ENCODE data around the gene FABP3.

The FABP3 gene

DNA sequence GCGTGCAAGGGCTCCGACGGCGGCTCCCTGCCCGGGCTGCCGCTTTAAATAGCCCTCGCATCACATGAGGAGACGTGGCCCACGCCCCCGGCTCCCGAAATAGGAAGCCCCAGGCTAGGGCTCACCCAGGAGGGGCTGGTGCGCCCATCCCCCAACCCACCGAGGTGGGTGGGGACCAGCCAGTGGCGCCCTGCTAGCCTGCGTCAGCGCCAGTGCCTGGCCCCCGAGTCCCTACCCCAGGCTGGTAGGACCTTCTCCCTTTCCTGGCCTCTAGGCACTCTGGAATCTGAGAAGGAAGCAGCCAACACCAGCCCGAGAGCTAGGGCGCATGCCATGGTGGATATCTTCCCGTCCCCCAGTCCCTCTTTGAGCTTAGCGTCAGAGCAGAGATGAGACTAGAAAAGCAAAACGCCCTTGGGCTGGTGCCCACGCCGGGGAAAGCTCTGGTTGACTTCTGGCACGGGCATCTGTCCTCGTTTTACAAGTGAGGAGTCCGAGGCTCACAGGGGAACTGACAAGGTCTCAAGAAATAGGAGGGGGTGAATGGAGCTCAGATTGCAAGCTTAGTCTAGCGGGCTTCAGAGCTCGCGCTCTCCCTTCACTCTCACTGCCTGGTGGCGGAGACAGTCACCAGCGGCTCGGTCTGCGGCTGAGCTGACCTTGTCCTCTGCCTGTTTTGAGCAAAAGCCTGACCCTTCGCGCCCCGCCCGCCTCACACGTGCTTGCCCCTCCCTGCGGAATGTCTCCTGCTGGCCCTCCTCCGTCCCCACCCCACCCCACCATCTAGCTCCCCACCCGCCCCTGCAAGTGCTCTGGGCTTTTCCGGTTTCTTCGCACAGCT, at the start of gene FABP3:
Gene FABP3 (minus strand): TSS at position 21 of the 841 bp plus-strand sequence. CDS start 62 bp downstream, outside the sequence.
- no peaks in the 10 kb centered on the region for H3K36me3 ChIP-seq (ENCODE audit: insufficient read depth, low read length)
- H3K79me2 ChIP-seq (ENCODE audit: insufficient read depth, low read length): no peaks in the 10 kb centered on the region
- no peak within 1 kb of the TSS for H3K9ac ChIP-seq (ENCODE audit: low read length)
- peak within 1 kb of the TSS; percentile 12 for H3K4me3 ChIP-seq (ENCODE audit: low read depth, low read length, poor library complexity, severe bottlenecking)
- TF ChIP-seq EZH2 (IDR thresholded peaks at IDR 0.05; ENCODE audit: borderline replicate concordance, low read length): no peak
- TF ChIP-seq, protein P1, sequence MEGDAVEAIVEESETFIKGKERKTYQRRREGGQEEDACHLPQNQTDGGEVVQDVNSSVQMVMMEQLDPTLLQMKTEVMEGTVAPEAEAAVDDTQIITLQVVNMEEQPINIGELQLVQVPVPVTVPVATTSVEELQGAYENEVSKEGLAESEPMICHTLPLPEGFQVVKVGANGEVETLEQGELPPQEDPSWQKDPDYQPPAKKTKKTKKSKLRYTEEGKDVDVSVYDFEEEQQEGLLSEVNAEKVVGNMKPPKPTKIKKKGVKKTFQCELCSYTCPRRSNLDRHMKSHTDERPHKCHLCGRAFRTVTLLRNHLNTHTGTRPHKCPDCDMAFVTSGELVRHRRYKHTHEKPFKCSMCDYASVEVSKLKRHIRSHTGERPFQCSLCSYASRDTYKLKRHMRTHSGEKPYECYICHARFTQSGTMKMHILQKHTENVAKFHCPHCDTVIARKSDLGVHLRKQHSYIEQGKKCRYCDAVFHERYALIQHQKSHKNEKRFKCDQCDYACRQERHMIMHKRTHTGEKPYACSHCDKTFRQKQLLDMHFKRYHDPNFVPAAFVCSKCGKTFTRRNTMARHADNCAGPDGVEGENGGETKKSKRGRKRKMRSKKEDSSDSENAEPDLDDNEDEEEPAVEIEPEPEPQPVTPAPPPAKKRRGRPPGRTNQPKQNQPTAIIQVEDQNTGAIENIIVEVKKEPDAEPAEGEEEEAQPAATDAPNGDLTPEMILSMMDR (IDR thresholded peaks at IDR 0.05; ENCODE audit: low read length): no peak
- no peak within 1 kb of the TSS for H2AFZ ChIP-seq (ENCODE audit: low read length)
- no peaks in the 10 kb centered on the region for H4K20me1 ChIP-seq (ENCODE audit: insufficient read depth, low read length)
- H3F3A ChIP-seq (ENCODE audit: insufficient read depth, low read length): no peaks in the 10 kb centered on the region
- peak within 1 kb of the TSS; percentile 34; the same call in 1 of the 2 replicates for H3K4me2 ChIP-seq (ENCODE audit: low read length)
- H3K9me2 ChIP-seq (ENCODE audit: low read depth, low read length): no peaks in the 10 kb centered on the region
- no peaks in the 10 kb centered on the region for H3K9me3 ChIP-seq (ENCODE audit: low read length)
- H3K4me1 ChIP-seq (ENCODE audit: insufficient read depth, low read length, severe bottlenecking): peaks cover 8% of the 10 kb centered on the region
- no peak within 1 kb of the TSS for H3K27ac ChIP-seq (ENCODE audit: low read depth, low read length, poor library complexity, severe bottlenecking)
- no peaks in the 10 kb centered on the region for H3K27me3 ChIP-seq (ENCODE audit: insufficient read depth, low read length)

GRCh38 chr1:31421371-31422040, 48.6 kb upstream of the FABP3 start:
- Histone ChIP-seq H4K20me1 (ENCODE audit: insufficient read depth, low read length) (no peaks in the 10 kb centered on the region), H3K4me3 (ENCODE audit: low read depth, low read length, poor library complexity, severe bottlenecking) (no peak overlapping the region), H3K27ac (ENCODE audit: low read depth, low read length, poor library complexity, severe bottlenecking) (no peak overlapping the region), H3K9ac (ENCODE audit: low read length) (no peak overlapping the region), H3K4me2 (ENCODE audit: low read length) (no peak overlapping the region), H3K79me2 (ENCODE audit: insufficient read depth, low read length) (no peaks in the 10 kb centered on the region), H3K27me3 (ENCODE audit: insufficient read depth, low read length) (no peaks in the 10 kb centered on the region), H3K9me2 (ENCODE audit: low read depth, low read length) (no peaks in the 10 kb centered on the region), H3F3A (ENCODE audit: insufficient read depth, low read length) (no peaks in the 10 kb centered on the region), H3K36me3 (ENCODE audit: insufficient read depth, low read length) (no peaks in the 10 kb centered on the region), H3K9me3 (ENCODE audit: low read length) (no peaks in the 10 kb centered on the region), H2AFZ (ENCODE audit: low read length) (no peak overlapping the region), H3K4me1 (ENCODE audit: insufficient read depth, low read length, severe bottlenecking) (peaks cover 13% of the 10 kb centered on the region)
- TF ChIP-seq, protein P1 (IDR thresholded peaks at IDR 0.05; ENCODE audit: low read length): peak; percentile 67
- no peak for TF ChIP-seq EZH2 (IDR thresholded peaks at IDR 0.05; ENCODE audit: borderline replicate concordance, low read length)

DNA sequence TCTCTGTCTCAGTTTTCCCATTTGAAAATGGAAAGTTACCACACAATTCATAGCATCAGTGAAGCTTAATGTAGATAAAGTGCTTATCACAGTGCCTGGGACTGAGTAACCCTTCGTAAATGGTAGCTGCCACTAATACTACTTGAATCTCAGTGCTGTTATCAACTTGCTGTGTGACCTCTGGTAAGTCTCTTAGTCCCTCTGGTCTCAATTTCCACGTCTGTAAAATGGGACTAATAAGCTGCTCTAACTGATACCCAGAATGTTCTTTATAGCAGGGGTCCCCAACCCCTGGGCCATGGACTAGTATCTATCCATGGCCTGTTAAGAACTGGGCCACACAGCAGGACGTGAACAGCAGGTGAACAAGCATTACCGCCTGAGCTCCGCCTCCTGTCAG, 47.8 kb upstream of the FABP3 start:
- no peak for TF ChIP-seq EZH2 (IDR thresholded peaks at IDR 0.05; ENCODE audit: borderline replicate concordance, low read length)
- TF ChIP-seq, protein P1 (IDR thresholded peaks at IDR 0.05; ENCODE audit: low read length): no peak
- Histone ChIP-seq H4K20me1 (ENCODE audit: insufficient read depth, low read length) (no peaks in the 10 kb centered on the region), H3K36me3 (ENCODE audit: insufficient read depth, low read length) (no peaks in the 10 kb centered on the region), H3K4me2 (ENCODE audit: low read length) (no peak overlapping the region), H3K4me3 (ENCODE audit: low read depth, low read length, poor library complexity, severe bottlenecking) (no peak overlapping the region), H3K4me1 (ENCODE audit: insufficient read depth, low read length, severe bottlenecking) (peaks cover 13% of the 10 kb centered on the region), H3K27me3 (ENCODE audit: insufficient read depth, low read length) (no peaks in the 10 kb centered on the region), H3K9me3 (ENCODE audit: low read length) (no peaks in the 10 kb centered on the region), H3K9ac (ENCODE audit: low read length) (no peak overlapping the region), H3K27ac (ENCODE audit: low read depth, low read length, poor library complexity, severe bottlenecking) (no peak overlapping the region), H3K9me2 (ENCODE audit: low read depth, low read length) (no peaks in the 10 kb centered on the region), H3F3A (ENCODE audit: insufficient read depth, low read length) (no peaks in the 10 kb centered on the region), H3K79me2 (ENCODE audit: insufficient read depth, low read length) (no peaks in the 10 kb centered on the region), H2AFZ (ENCODE audit: low read length) (no peak overlapping the region)
